Measurements from ENCODE around the gene ADAM33. TPM values are rescaled to one million over a fixed set of nuclear protein-coding genes. Genes with fewer than 3 reads are reported as not detected.

ADAM33 gene
- total RNA-seq, 1 experiment from 2014 or later: not detected

GRCh38 chr20:3721912-3722311 is 40.1 kb upstream of the ADAM33 start:
- TF ChIP-seq CBX3 (IDR thresholded peaks at IDR 0.05; ENCODE audit: low read depth) (no peak), TCF7L2 (IDR thresholded peaks at IDR 0.05; ENCODE audit: borderline replicate concordance, extremely low read depth, insufficient read depth, insufficient read length) (no peak), SRF (IDR thresholded peaks at IDR 0.05; ENCODE audit: low read depth) (no peak), SP1 (IDR thresholded peaks at IDR 0.05; ENCODE audit: low read depth) (no peak), EZH2phosphoT487 (IDR thresholded peaks at IDR 0.05; ENCODE audit: borderline replicate concordance) (no peak), MAX (IDR thresholded peaks at IDR 0.05) (no peak), ZFX (IDR thresholded peaks at IDR 0.05) (no peak), JUND (IDR thresholded peaks at IDR 0.05) (no peak), EZH2 (IDR thresholded peaks at IDR 0.05) (no peak), ELF1 (IDR thresholded peaks at IDR 0.05; ENCODE audit: borderline replicate concordance, low read depth) (no peak), EGR1 (IDR thresholded peaks at IDR 0.05; ENCODE audit: low read depth) (no peak), ATF3 (IDR thresholded peaks at IDR 0.05) (no peak), POLR2AphosphoS5 (IDR thresholded peaks at IDR 0.05; ENCODE audit: low read depth, low read length) (no peak), YY1 (IDR thresholded peaks at IDR 0.05; ENCODE audit: extremely low read depth, insufficient replicate concordance, low read depth, low read length) (no peak), SIN3A (IDR thresholded peaks at IDR 0.05; ENCODE audit: low read depth) (no peak), REST (IDR thresholded peaks at IDR 0.05; ENCODE audit: low read depth) (no peak)
- H3K9me3 ChIP-seq (ENCODE audit: control insufficient read depth in 1 of 2, insufficient read depth in 1 of 2, low read depth in 1 of 2, low read length in 2 of 2): no peaks in the 10 kb centered on the region
- ChIA-PET POLR2A (no interaction called here), CTCF (interaction anchor here (1.2 kb wide), 1 partner anchor 45 kb away, joined by 3 read pairs; no protein-coding TSS in a partner anchor), RAD21 (ENCODE audit: low non-redundant PET in 1 of 2, low total read pairs in 2 of 2, uncharacterized antibody in 2 of 2, unreplicated experiment in 2 of 2) (no interaction called here)
- no peaks in the 10 kb centered on the region for H3K36me3 ChIP-seq (ENCODE audit: control insufficient read depth in 1 of 2, insufficient read depth in 2 of 2, low read length in 2 of 2)
- no peaks in the 10 kb centered on the region for H3K4me1 ChIP-seq (ENCODE audit: control insufficient read depth in 1 of 2, insufficient read depth in 2 of 2, low read length in 2 of 2)
- ATAC-seq (no peak), DNase-seq (ENCODE audit: low read depth, low spot score) (no peak)
- no peak overlapping the region for H2AFZ ChIP-seq (ENCODE audit: low read depth, low read length, poor library complexity, severe bottlenecking)
- no peak overlapping the region for H3K4me2 ChIP-seq (ENCODE audit: low read length)
- BruUV-seq (replicated peaks): no TSS peak
- H3K27me3 ChIP-seq (ENCODE audit: insufficient read depth, low read length): peaks cover 7% of the 10 kb centered on the region
- H3K9me2 ChIP-seq (ENCODE audit: insufficient read depth): no peaks in the 10 kb centered on the region
- intact Hi-C loops (cut with micrococcal nuclease): no loop called here
- H3K4me3 ChIP-seq (replicated peaks in 1 of 2; ENCODE audit: low read depth in 1 of 2, low read length in 2 of 2): no peak overlapping the region
- no peak overlapping the region for H3K27ac ChIP-seq (ENCODE audit: low read depth, low read length)
- no peaks in the 10 kb centered on the region for H4K20me1 ChIP-seq (ENCODE audit: insufficient read depth)
- no peak overlapping the region for H3K9ac ChIP-seq (ENCODE audit: low read length)
- no peaks in the 10 kb centered on the region for H3K79me2 ChIP-seq (ENCODE audit: insufficient read depth, low read length)

Data from HCT116 (cell line).